Activated CD8-positive, alpha-beta T cell treated with anti-CD3 and anti-CD28 coated beads for 36 hours (primary cell): Measurements from ENCODE around the gene MMP11. TPM values are rescaled to one million over a fixed set of nuclear protein-coding genes. Genes with fewer than 3 reads are reported as not detected.

ENCODE experiments used
- ATAC-seq: fragments of 200-7000 bp; cut with Tn5 transposase; one replicate; pipeline ENCODE4 v1.10.0; 2021; ENCODE audit warnings: mild to moderate bottlenecking, moderate library complexity
- CTCF ChIA-PET: fragments of 350-600 bp; sonication (Branson Sonifier 250); formaldehyde crosslinking; loops from one replicate; lab custom pipeline; 2021; ENCODE audit warnings: antibody characterized with exemption; lab: Charles Lee
- POLR2A ChIA-PET: fragments of 350-600 bp; sonication (Branson Sonifier 250); formaldehyde crosslinking; loops from one replicate; lab custom pipeline; 2021; ENCODE audit warnings: antibody characterized with exemption; lab: Charles Lee
- DNase-seq: peaks from one replicate; pipeline ENCODE4 v3.0.0-alpha.2; 2020
- H3K27ac Mint-ChIP-seq: one replicate; pipeline ENCODE4 v1.8.0; 2021; ENCODE audit warnings: mild to moderate bottlenecking, mixed read lengths
- H3K27me3 Mint-ChIP-seq: one replicate; pipeline ENCODE4 v1.8.0; 2021; ENCODE audit warnings: mixed read lengths
- H3K36me3 Mint-ChIP-seq: one replicate; pipeline ENCODE4 v1.8.0; 2021; ENCODE audit warnings: low read depth, mixed read lengths
- H3K4me1 Mint-ChIP-seq: one replicate; pipeline ENCODE4 v1.8.0; 2021; ENCODE audit warnings: low read depth, mixed read lengths
- H3K4me3 Mint-ChIP-seq: one replicate; pipeline ENCODE4 v1.8.0; 2021; ENCODE audit warnings: mild to moderate bottlenecking, moderate library complexity, mixed read lengths
- H3K9me3 Mint-ChIP-seq: one replicate; pipeline ENCODE4 v1.8.0; 2021; ENCODE audit warnings: mixed read lengths
- intact Hi-C: fragments of 100-400 bp; cut with micrococcal nuclease; formaldehyde crosslinking; loops from one replicate; pipeline ENCODE4 v1.10.0; 2022
- total RNA-seq, 2 experiments: library from RNA; stranded (reverse); gene quantifications; one replicate each; pipeline ENCODE4 v1.2.3, GENCODE V29; 2021
- TF ChIP-seq, protein P1 (sequence below): fragments of 200-600 bp; IDR thresholded peaks from one replicate; pipeline ENCODE4 v1.8.0; 2022; ENCODE audit warnings: antibody characterized with exemption, mild to moderate bottlenecking

The MMP11 gene
- total RNA-seq, 2 experiments from 2014 or later: 0.85 to 1.4 TPM

- Mint-ChIP-seq H3K27me3 (no peaks in the 10 kb centered on the region), H3K4me3 (no peak overlapping the region), H3K4me1 (no peaks in the 10 kb centered on the region), H3K9me3 (no peaks in the 10 kb centered on the region), H3K36me3 (peaks cover 42% of the 10 kb centered on the region), H3K27ac (no peak overlapping the region)
- TF ChIP-seq, protein P1, sequence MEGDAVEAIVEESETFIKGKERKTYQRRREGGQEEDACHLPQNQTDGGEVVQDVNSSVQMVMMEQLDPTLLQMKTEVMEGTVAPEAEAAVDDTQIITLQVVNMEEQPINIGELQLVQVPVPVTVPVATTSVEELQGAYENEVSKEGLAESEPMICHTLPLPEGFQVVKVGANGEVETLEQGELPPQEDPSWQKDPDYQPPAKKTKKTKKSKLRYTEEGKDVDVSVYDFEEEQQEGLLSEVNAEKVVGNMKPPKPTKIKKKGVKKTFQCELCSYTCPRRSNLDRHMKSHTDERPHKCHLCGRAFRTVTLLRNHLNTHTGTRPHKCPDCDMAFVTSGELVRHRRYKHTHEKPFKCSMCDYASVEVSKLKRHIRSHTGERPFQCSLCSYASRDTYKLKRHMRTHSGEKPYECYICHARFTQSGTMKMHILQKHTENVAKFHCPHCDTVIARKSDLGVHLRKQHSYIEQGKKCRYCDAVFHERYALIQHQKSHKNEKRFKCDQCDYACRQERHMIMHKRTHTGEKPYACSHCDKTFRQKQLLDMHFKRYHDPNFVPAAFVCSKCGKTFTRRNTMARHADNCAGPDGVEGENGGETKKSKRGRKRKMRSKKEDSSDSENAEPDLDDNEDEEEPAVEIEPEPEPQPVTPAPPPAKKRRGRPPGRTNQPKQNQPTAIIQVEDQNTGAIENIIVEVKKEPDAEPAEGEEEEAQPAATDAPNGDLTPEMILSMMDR: no peak
- DNase-seq (no peak), ATAC-seq (no peak)
- POLR2A ChIA-PET: no interaction called here
- CTCF ChIA-PET: no interaction called here
- intact Hi-C loops: no loop called here
Observed at GRCh38 chr22:23803001-23803819, 30.6 kb downstream of the MMP11 start.

- ATAC-seq (no peak), DNase-seq (no peak)
- no peaks in the 10 kb centered on the region for H3K9me3 Mint-ChIP-seq
- no peaks in the 10 kb centered on the region for H3K27me3 Mint-ChIP-seq
- H3K4me1 Mint-ChIP-seq: no peaks in the 10 kb centered on the region
- TF ChIP-seq, protein P1: no peak
- ChIA-PET CTCF (no interaction called here), POLR2A (no interaction called here)
- no peak overlapping the region for H3K4me3 Mint-ChIP-seq
- H3K27ac Mint-ChIP-seq: no peak overlapping the region
- peaks cover 40% of the 10 kb centered on the region for H3K36me3 Mint-ChIP-seq
- intact Hi-C loops: no loop called here
Observed at GRCh38 chr22:23804781-23805291, 32.2 kb downstream of the MMP11 start.

DNA sequence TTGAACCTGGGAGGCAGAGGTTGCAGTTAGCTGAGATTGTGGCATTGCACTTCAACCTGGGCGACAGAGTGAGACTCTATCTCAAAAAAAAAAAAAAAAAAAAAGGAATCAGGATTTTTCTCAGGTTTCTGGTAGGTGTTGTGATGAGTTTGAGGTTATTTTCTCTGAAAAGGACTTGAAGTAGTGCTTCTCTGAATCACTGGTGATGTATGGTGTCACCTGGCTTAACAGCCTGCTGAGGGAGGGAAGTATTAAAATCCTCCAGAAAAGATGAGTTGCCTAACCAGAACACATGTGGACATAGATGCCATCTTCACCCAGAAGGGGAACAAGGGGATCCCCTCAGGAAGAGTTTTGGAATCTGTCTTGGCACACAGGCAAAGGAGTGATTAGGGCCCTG lies 34.2 kb downstream of the MMP11 start:
- no peaks in the 10 kb centered on the region for H3K4me1 Mint-ChIP-seq
- CTCF ChIA-PET: no interaction called here
- no peak for DNase-seq
- intact Hi-C loops: no loop called here
- no peaks in the 10 kb centered on the region for H3K9me3 Mint-ChIP-seq
- POLR2A ChIA-PET: no interaction called here
- TF ChIP-seq, protein P1: no peak
- peaks cover 32% of the 10 kb centered on the region for H3K36me3 Mint-ChIP-seq
- no peak overlapping the region for H3K4me3 Mint-ChIP-seq
- no peak for ATAC-seq
- no peaks in the 10 kb centered on the region for H3K27me3 Mint-ChIP-seq
- no peak overlapping the region for H3K27ac Mint-ChIP-seq

DNA sequence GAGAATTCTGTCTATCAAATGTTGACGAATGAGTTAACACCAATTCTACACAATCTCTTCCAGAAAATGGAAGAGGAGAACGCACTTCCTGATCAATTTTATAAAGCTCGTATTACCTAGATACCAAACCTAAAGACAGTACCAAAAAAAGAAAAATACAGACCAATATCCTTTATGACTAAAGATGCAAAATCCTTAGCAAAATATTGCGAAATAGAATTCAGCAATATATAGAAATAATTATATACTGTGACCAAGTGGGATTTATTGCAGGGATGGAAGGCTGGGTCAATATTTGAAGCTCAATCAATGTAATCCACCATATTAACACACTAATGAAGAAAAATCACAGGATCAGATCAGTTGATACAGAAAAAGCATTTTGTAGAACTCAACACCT lies 39.7 kb downstream of the MMP11 start:
- ChIA-PET CTCF (interaction anchor here (0.7 to 1.8 kb wide), 3 partner anchors 33 to 40 kb away, joined by 3 to 4 read pairs (median 4); partner anchors contain the start of gene MMP11), POLR2A (interaction anchor here (0.9 to 1.1 kb wide), 3 partner anchors 12 to 24 kb away, joined by 3 to 4 read pairs (median 3); no protein-coding TSS in a partner anchor)
- no peak for ATAC-seq
- peaks cover 26% of the 10 kb centered on the region for H3K36me3 Mint-ChIP-seq
- intact Hi-C loops: no loop called here
- H3K27ac Mint-ChIP-seq: peak overlapping the region; percentile 25
- H3K4me3 Mint-ChIP-seq: no peak overlapping the region
- H3K4me1 Mint-ChIP-seq: no peaks in the 10 kb centered on the region
- H3K27me3 Mint-ChIP-seq: no peaks in the 10 kb centered on the region
- TF ChIP-seq, protein P1: no peak
- H3K9me3 Mint-ChIP-seq: no peaks in the 10 kb centered on the region
- no peak for DNase-seq

GRCh38 chr22:23815541-23816155 lies 43.0 kb downstream of the MMP11 start:
- H3K4me1 Mint-ChIP-seq: peaks cover 4% of the 10 kb centered on the region
- no peaks in the 10 kb centered on the region for H3K9me3 Mint-ChIP-seq
- H3K36me3 Mint-ChIP-seq: peaks cover 38% of the 10 kb centered on the region
- ATAC-seq (no peak), DNase-seq (no peak)
- ChIA-PET POLR2A (no interaction called here), CTCF (no interaction called here)
- intact Hi-C loops: no loop called here
- TF ChIP-seq, protein P1: no peak
- H3K27ac Mint-ChIP-seq: no peak overlapping the region
- H3K4me3 Mint-ChIP-seq: no peak overlapping the region
- H3K27me3 Mint-ChIP-seq: no peaks in the 10 kb centered on the region
